ENCODE measurements around the gene FAM180B. TPM values are rescaled to one million over a fixed set of nuclear protein-coding genes. Genes with fewer than 3 reads are reported as not detected.
A peak's percentile ranks its signal among the peaks of the same experiment; 100 is the strongest.
"Not testable (repeated sequence)": the region's sequence is repeated elsewhere in the genome, so short reads cannot be mapped to it uniquely, and the experiment has no call there.

FAM180B gene
- total and polyA plus RNA-seq, 11 donors = 0.15 to 1.3 (median 0.27) TPM; not detected in 4

DNA sequence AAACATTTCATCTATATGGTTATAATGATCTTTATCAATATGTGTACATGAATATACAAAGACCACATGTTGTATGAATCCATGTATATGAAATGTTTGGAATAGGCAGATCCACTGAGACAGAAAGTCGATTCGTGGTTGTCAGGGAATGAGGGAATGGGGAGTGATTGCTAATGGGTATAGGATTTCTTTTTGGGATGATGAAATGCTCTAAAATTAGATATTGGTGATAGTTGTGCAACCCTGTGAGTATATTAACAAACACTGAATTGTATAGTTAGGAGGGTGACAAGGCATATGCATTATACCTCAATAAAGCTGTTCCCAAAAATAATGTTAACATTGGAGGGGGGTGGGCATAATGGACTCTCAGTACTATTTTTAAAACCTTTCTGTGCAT is 26.1 kb upstream of the FAM180B start:
- Histone ChIP-seq H3K27ac (no peak overlapping the region), H3K9me3 (no peaks in the 10 kb centered on the region), H3K36me3 (no peaks in the 10 kb centered on the region), H3K4me1 (peaks cover 0 to 10% (median 7%) of the 10 kb centered on the region in 12 donors), H3K27me3 (no peaks in the 10 kb centered on the region), H3K4me3 (no peak overlapping the region)
- ATAC-seq = no peak
- intact Hi-C loops (cut with DNase I) = no loop called here
- TF ChIP-seq POLR2A (IDR thresholded peaks at IDR 0.05) = no peak
- TF ChIP-seq, protein P1, sequence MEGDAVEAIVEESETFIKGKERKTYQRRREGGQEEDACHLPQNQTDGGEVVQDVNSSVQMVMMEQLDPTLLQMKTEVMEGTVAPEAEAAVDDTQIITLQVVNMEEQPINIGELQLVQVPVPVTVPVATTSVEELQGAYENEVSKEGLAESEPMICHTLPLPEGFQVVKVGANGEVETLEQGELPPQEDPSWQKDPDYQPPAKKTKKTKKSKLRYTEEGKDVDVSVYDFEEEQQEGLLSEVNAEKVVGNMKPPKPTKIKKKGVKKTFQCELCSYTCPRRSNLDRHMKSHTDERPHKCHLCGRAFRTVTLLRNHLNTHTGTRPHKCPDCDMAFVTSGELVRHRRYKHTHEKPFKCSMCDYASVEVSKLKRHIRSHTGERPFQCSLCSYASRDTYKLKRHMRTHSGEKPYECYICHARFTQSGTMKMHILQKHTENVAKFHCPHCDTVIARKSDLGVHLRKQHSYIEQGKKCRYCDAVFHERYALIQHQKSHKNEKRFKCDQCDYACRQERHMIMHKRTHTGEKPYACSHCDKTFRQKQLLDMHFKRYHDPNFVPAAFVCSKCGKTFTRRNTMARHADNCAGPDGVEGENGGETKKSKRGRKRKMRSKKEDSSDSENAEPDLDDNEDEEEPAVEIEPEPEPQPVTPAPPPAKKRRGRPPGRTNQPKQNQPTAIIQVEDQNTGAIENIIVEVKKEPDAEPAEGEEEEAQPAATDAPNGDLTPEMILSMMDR (IDR thresholded peaks at IDR 0.05) = no peak
- no peak for DNase-seq
- 84 to 92% (median 86%) methylated on average over 2 of the region's 2 CpGs for WGBS, 4 donors

DNA sequence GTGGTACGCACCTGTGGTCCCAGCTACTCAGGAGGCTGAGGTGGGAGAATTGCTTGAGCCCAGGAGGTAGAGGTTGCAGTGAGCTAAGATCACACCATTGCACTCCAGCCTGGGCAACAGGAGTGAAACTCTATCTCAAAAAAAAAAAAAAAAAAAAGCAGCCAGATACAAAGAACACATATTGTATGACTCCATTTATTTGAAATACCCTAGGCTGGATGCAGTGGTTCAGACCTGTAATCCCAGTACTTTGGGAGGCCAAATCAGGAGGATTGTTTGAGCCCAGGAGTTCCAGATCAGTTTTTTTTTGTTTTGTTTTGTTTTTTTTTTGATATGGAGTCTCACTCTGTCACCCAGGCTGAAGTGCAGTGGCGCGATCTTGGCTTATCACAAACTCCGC is 24.1 kb upstream of the FAM180B start:
- WGBS, 4 donors = 91 to 98% (median 95%) methylated on average over 4 of the region's 4 CpGs
- H3K27me3 ChIP-seq; intact Hi-C loops (cut with DNase I); H3K4me3 ChIP-seq; H3K27ac ChIP-seq; H3K36me3 ChIP-seq; DNase-seq; H3K9me3 ChIP-seq; ATAC-seq: not testable (repeated sequence)
- peaks cover 0 to 23% (median 14%) of the 10 kb centered on the region in 12 donors for H3K4me1 ChIP-seq

DNA sequence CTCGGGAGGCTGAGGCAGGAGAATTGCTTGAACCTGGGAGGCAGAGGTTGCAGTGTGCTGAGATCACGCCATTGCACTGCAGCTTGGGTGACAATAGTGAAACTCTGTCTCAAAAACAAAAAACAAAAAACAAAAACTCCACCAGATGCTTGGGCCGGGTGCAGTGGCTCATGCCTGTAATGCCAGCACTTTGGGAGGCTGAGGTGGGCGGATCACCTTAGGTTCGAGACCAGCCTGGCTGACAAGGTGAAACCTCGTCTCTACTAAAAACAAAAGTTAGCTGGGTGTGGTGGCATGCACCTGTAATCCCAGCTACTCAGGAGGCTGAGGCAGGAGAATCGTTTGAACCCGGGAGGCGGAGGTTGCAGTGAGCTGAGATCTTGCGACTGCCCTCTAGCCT is 22.1 kb upstream of the FAM180B start:
- 95 to 98% (median 96%) methylated on average over 10 of the region's 10 CpGs for WGBS, 4 donors
- DNase-seq; ATAC-seq; intact Hi-C loops (cut with DNase I); H3K27ac ChIP-seq; H3K27me3 ChIP-seq; H3K9me3 ChIP-seq: not testable (repeated sequence)
- H3K4me3 ChIP-seq = peak overlapping the region in 1 of 12 donors; percentile 94
- peaks cover 0 to 23% (median 14%) of the 10 kb centered on the region in 12 donors for H3K4me1 ChIP-seq
- peaks cover 0 to 12% (median 0%) of the 10 kb centered on the region in 9 donors for H3K36me3 ChIP-seq

DNA sequence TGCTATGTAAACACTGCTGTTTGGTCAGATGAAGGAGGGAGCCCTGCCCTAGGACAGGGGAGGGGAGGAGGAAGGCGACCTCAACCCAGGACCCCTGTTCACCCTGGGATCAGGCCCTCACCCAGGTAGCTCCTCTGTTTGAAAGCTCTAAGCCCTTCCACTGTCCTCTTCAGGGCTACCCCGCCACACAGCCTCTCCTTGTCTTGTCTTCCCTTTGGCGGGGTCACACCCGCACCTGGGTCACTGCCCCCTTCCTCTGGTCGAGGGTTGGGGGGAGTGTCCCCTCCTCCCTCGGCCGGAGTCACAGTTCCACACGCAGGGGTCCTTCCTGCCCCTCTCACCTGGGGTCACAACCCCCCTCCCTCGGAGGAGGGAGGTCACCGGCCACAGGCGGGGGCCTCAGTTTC is 21.5 kb upstream of the FAM180B start:
- Histone ChIP-seq H3K27ac (peak overlapping the region in 11 of 12 donors; percentile 41 to 92 (median 82)), H3K4me1 (peaks cover 0 to 23% (median 14%) of the 10 kb centered on the region in 12 donors), H3K4me3 (peak overlapping the region; percentile 65 to 97 (median 90)), H3K27me3 (no peaks in the 10 kb centered on the region), H3K36me3 (peaks cover 0 to 17% (median 5%) of the 10 kb centered on the region in 9 donors), H3K9me3 (no peaks in the 10 kb centered on the region)
- DNase-seq (no peak), ATAC-seq (peak in 3 of 4 donors; percentile 15 to 27 (median 15))
- WGBS, 4 donors = 17 to 26% (median 21%) methylated on average over 9 to 11 of the region's 11 CpGs
- TF ChIP-seq, protein P1 (IDR thresholded peaks at IDR 0.05) = no peak
- no peak for TF ChIP-seq POLR2A (IDR thresholded peaks at IDR 0.05)
- intact Hi-C loops (cut with DNase I) = loop anchor here in 1 of 10 donors (5.0 kb wide), 1 partner anchor 52 kb away; no protein-coding TSS in a partner anchor

DNA sequence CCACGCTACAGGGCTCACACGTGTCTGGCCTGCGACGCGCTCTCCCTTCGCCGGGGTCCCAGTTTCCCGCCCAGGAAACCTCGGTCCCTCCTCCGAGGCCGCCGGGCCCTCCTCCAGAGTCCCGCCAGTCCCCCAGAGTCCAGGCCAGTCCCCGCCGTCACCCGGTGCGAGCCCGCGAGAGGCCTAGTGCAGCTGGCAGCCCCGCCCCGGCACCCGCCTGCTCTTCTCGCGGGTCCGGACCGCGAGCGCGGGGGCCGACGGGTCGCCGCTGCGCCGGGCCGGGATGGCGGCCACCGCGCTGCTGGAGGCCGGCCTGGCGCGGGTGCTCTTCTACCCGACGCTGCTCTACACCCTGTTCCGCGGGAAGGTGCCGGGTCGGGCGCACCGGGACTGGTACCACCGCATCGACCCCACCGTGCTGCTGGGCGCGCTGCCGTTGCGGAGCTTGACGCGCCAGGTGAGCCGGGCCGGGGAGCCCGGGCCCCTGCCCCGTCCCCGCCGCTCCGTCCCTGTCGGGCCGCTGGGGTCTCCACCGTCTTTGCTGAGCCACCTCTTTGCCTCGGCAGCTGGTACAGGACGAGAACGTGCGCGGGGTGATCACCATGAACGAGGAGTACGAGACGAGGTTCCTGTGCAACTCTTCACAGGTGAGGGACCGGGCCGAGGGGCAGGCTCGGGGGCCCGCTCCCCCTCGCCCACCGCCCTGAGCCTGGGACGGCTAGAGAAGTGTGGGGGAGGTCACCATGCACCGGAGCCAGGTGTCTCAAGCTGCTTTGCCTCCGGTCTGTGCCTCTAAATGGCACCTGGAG is 20.9 kb upstream of the FAM180B start, which contains the start of gene PTPMT1:
Gene PTPMT1, plus strand, starts transcription at position 260 of the 809 bp plus-strand sequence. Its CDS starts 24 bp downstream, at position 284.
- DNase-seq (peak; percentile 75 to 90 (median 85)), ATAC-seq (peak; percentile 95 to 97 (median 96))
- intact Hi-C loops (cut with DNase I) = loop anchor here in 1 of 10 donors (5.0 kb wide), 1 partner anchor 52 kb away; no protein-coding TSS in a partner anchor
- peak within 1 kb of the TSS in 11 of 12 donors; percentile 41 to 92 (median 82) for H3K27ac ChIP-seq
- H3K27me3 ChIP-seq = no peaks in the 10 kb centered on the region
- H3K4me3 ChIP-seq = peak within 1 kb of the TSS; percentile 65 to 97 (median 90)
- no peaks in the 10 kb centered on the region for H3K9me3 ChIP-seq
- WGBS, 4 donors = 0 to 1% (median 1%) methylated on average over 18 to 86 of the region's 86 CpGs
- H3K4me1 ChIP-seq = peaks cover 0 to 23% (median 14%) of the 10 kb centered on the region in 12 donors
- H3K36me3 ChIP-seq = peaks cover 0 to 23% (median 8%) of the 10 kb centered on the region in 9 donors
- TF ChIP-seq, protein P1 (IDR thresholded peaks at IDR 0.05) = no peak
- peak in 1 of 2 donors; percentile 51 for TF ChIP-seq POLR2A (IDR thresholded peaks at IDR 0.05)

Data from heart left ventricle (tissue), 16 donors.